AG09319 (cell line): Measurements from ENCODE around the gene COL23A1.

Experiments
- DNase-seq: peaks from one replicate; pipeline ENCODE4 v3.0.0-alpha.2; 2010; ENCODE audit warnings: low read depth; ENCODE audit errors: extremely low read depth
- CTCF ChIP-seq: IDR thresholded peaks from 2 replicates; pipeline ENCODE4 v1.5.1; 2011; ENCODE audit warnings: low read depth, mild to moderate bottlenecking, inconsistent platforms, low read length, moderate library complexity

The COL23A1 gene

DNA sequence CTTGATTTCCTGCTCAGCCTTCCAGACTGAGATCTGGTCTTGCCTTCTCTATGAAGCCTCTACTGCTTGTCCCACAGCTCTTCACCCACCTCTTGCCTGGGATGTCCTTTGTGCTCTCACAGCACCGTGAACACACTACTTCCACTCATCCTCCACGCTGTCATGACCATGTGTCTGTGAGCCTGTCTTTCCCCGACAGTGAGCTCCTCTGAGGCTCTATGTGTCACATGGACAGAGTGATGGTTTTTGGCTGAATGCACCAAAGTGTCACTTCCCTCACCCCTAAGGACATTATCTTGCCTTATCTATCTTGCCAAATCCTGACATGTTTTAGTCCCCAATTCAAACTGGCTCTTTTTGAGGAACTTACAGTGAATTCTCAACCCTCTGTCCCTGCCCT, 368.9 kb downstream of the COL23A1 start:
- no peak for TF ChIP-seq CTCF
- no peak for DNase-seq

GRCh38 chr5:178218827-178219226, 371.4 kb downstream of the COL23A1 start:
- no peak for DNase-seq
- TF ChIP-seq CTCF, result no peak

- DNase-seq, result no peak
- TF ChIP-seq CTCF, result no peak
These were observed 371.9 kb downstream of the COL23A1 start for GRCh38 chr5:178218237-178218776.

DNA sequence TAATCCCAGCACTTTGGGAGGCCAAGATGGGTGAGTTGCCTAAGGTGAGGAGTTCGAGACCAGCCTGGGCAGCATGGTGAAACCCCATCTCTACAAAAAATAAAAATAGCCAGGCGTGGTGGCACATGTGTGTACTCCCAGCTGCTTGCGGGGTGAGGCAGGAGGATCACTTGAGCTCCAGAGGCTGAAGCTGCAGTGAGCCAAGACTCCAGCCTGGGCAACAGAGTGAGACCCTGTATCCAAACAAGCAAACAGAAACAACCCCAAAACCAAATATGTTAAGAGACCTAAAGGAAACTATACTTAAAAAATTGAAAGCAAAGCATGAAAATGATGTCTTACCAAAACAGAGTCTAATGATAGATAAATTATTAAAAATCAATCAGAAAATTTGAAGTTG, 373.4 kb downstream of the COL23A1 start:
- TF ChIP-seq CTCF, result no peak

GRCh38 chr5:178216088-178216534, 374.1 kb downstream of the COL23A1 start:
- TF ChIP-seq CTCF, result no peak
- DNase-seq, result no peak

More for the DNA sequence above, 373.4 kb downstream of the COL23A1 start:
- DNase-seq, result no peak

- no peak for TF ChIP-seq CTCF
- no peak for DNase-seq
These were observed 374.8 kb downstream of the COL23A1 start for GRCh38 chr5:178215280-178216002.

- DNase-seq, result no peak
These were observed 375.9 kb downstream of the COL23A1 start for GRCh38 chr5:178214160-178214803.

More at GRCh38 chr5:178214160-178214803, 375.9 kb downstream of the COL23A1 start:
- TF ChIP-seq CTCF, result no peak
